Mesangial cell (primary cell): ENCODE data around the gene RBM3. TPM values are rescaled to one million over a fixed set of nuclear protein-coding genes. Genes with fewer than 3 reads are reported as not detected.

Experiments used
- total RNA-seq: library from RNA; depleted of rRNA; stranded (reverse); fragments of >200 nt; gene quantifications from 2 replicates; pipeline ENCODE4 v1.2.3, GENCODE V29; 2015

Gene RBM3
- total RNA-seq, result 143 and 161 TPM in 2 replicates

DNA sequence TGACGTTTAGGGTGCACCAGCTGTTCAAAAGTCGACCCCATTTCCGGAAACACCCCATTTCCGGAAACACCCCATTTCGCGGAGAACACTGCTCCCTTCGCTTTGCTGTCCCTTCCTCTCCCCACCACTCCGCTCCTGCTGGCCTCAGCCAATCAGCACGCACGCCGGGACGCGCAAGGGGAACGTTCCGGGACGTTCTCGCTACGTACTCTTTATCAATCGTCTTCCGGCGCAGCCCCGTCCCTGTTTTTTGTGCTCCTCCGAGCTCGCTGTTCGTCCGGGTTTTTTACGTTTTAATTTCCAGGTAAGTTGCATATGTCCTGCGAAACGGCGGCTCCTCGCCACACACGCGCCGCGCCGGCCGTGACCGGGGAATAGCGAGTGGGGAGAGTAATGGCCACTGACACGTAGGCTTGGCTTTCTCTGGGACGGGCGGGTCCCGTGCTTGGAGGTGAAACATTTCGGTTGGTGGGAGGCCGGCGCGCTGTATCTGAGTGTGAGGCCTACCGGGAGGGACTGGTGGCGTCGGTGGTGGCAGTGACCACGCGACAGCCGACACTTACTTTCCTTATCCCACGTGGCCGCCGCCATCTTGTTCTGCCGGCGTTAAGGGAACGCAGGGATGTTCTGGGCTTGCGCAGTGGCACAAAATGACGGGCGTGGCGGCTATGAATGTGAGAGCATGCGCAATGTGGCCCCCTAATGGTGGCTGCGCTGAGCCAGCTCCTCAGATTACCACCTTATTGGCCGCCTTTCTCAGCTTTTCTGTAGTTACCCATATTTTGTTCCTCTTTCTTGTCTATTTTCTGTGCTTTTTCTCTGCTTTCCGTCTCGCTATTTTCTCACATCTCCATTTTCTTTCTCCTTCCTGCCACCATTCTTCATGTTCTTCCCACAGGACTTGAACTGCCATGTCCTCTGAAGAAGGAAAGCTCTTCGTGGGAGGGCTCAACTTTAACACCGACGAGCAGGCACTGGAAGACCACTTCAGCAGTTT is at the start of gene RBM3:
RBM3 (plus strand) TSS at position 215 of the 997 bp plus-strand sequence; CDS start at position 912, 697 bp downstream.

DNA sequence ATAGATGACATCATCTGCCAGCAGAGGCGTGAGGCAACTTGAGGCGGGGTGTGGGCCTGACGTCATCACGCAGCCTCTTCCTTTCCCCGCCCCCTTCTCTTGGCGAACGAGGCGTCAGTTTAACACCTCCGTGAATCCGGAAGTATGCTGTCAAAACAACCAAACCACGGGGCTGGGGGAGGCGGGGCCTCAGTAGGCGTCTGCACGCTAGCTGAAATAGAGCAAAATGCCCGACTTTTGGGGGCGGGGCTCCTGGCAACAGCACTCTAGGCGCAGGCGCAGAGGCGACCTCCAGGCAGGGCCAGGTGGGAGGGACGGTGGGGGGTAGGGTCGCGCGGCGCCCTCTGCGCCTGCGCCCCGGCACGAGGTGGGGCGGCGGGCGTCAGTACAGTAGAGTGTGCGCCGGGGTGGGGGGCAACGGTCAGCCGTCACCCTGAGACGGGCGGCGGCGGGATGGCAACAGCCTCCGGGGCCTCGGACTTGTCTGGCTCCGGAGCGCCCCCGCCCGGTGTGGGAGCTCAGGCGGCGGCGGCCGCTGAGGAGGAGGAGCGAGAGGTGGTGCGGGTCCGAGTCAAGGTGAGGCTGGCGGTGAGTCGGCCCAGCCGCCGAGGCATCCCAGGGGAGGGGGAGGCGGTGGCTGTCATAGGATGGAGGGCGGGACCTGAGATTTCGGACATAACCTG is 34.8 kb upstream of the RBM3 start, which contains the start of gene TBC1D25:
TBC1D25 (plus strand) TSS at position 370 of the 683 bp plus-strand sequence; CDS start at position 454, 84 bp downstream.

DNA sequence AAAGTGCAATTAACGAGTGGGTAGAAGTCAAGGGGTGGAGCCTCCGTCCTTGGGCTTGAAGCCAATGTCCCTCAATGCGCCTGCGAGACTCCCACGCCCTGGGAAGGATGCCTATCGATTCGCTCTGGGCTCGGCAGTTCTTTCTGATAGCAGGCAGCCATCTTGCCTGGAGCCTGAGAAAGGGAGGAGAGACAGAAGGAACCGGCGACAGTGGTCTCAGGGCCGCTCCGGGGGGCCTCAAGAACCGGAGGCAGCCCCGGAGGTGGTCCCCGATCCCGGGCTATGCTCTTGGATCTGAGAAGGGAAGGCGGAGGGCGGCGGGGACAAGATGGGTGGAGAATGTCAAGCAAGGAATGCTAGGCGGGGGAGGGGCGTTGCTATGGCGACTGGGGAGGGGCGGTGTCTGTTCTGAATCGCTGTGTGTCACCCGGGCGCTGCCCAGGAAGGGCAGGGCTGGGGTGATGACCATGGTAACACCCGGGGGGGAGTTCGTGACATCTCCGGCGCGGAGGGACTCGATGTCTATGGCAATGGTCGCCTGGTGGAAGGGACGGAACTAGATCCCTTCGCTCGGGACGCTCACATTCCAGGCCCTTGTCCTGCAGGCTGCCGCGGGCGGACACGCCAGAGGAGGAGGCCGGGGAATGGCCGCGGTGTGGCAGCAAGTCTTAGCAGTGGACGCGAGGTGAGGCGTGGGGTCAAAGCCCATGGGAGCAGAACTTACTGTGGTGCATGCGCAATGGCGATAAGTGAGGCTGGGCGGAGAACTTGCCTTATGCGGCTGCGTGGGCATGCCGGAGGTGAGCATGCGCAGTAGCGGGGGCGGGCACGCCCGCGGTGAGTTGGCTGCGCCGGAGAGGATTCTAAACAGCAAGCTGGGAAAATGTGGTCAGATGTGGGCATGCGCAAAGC is 23.3 kb downstream of the RBM3 start, which contains the start of gene WDR13:
WDR13 (plus strand) TSS at position 140 of the 912 bp plus-strand sequence; CDS start at position 645, 505 bp downstream.

Other genes starting within 250 kb of the RBM3 start
- not detected in 2 replicates for gene SSX3, start 217.8 kb upstream of the RBM3 start, total RNA-seq
- gene SSX4, start 190.9 kb upstream of the RBM3 start, total RNA-seq, result not detected in 2 replicates
- gene SSX4B, start 162.5 kb upstream of the RBM3 start, total RNA-seq, result not detected in 2 replicates
- 28.0 and 75.9 TPM in 2 replicates for gene SLC38A5, start 104.2 kb upstream of the RBM3 start, total RNA-seq
- gene FTSJ1, start 98.3 kb upstream of the RBM3 start, total RNA-seq, result 72.1 and 146 TPM in 2 replicates
- 19.3 and 19.9 TPM in 2 replicates for gene PORCN, start 65.5 kb upstream of the RBM3 start, total RNA-seq
- gene EBP, start 52.7 kb upstream of the RBM3 start, total RNA-seq, result 71.2 and 154 TPM in 2 replicates
- 10.3 and 10.5 TPM in 2 replicates for gene TBC1D25, start 34.8 kb upstream of the RBM3 start, total RNA-seq
- gene WDR13, start 23.0 kb downstream of the RBM3 start, total RNA-seq, result 99.2 and 124 TPM in 2 replicates
- gene WAS, start 109.3 kb downstream of the RBM3 start, total RNA-seq, result 0.38 TPM in 1 of 2 replicates, not detected in the other
- 3.9 and 29.8 TPM in 2 replicates for gene SUV39H1, start 122.2 kb downstream of the RBM3 start, total RNA-seq
- gene GLOD5, start 187.3 kb downstream of the RBM3 start, total RNA-seq, result not detected in 2 replicates
- not detected in 2 replicates for gene GATA1, start 212.1 kb downstream of the RBM3 start, total RNA-seq
- 44.2 and 61.4 TPM in 2 replicates for gene HDAC6, start 227.6 kb downstream of the RBM3 start, total RNA-seq